H1 (cell line): ENCODE measurements around the gene BBX. TPM values are rescaled to one million over a fixed set of nuclear protein-coding genes. Genes with fewer than 3 reads are reported as not detected.
A peak's percentile ranks its signal among the peaks of the same experiment; 100 is the strongest.

Source experiments
- CTCF ChIA-PET: fragments of 300-600 bp; sonication (Branson Sonifier 250); formaldehyde crosslinking; loops from one replicate; lab custom pipeline; 2021; ENCODE audit not compliant: partially characterized antibody; lab: Charles Lee
- POLR2A ChIA-PET: fragments of 300-600 bp; sonication (Branson Sonifier 250); formaldehyde crosslinking; loops from one replicate; lab custom pipeline; 2021; ENCODE audit warnings: inconsistent platforms; ENCODE audit not compliant: partially characterized antibody; lab: Charles Lee
- DNase-seq, 2 experiments: peaks; one replicate each; pipeline versions ENCODE4 v3.0.0 to v3.0.0-alpha.2; 2010 to 2022; ENCODE audit warnings: low spot score in 2 of 2, low read depth in 1 of 2, mixed read lengths in 1 of 2
- FAIRE-seq: peaks from 2 replicates; lab custom pipeline; 2011; peaks lifted over from hg19 to GRCh38; lab: Jason Lieb, UNC
- H2AFZ ChIP-seq: 2 replicates; pipeline ENCODE4 v1.8.1; 2012; ENCODE audit warnings: low read length, inconsistent platforms
- H2AK5ac ChIP-seq: 2 replicates; pipeline ENCODE4 v1.6.1; 2013; ENCODE audit warnings: low read depth, low read length
- H2BK120ac ChIP-seq: replicated peaks from 2 replicates; pipeline ENCODE3; 2013; ENCODE audit warnings: low read depth, low read length, inconsistent platforms
- H2BK12ac ChIP-seq: 2 replicates; pipeline ENCODE4 v1.6.1; 2013; ENCODE audit warnings: low read depth, low read length
- H2BK15ac ChIP-seq: 2 replicates; pipeline ENCODE4 v1.6.1; 2013; ENCODE audit warnings: low read length
- H2BK20ac ChIP-seq: 2 replicates; pipeline ENCODE4 v1.6.1; 2013; ENCODE audit warnings: low read length
- H2BK5ac ChIP-seq: 2 replicates; pipeline ENCODE4 v1.6.1; 2013; ENCODE audit warnings: low read depth, low read length
- H3K14ac ChIP-seq: 2 replicates; pipeline ENCODE4 v1.6.1; 2013; ENCODE audit warnings: inconsistent platforms; ENCODE audit not compliant: insufficient read length
- H3K18ac ChIP-seq: 2 replicates; pipeline ENCODE4 v1.6.1; 2013; ENCODE audit warnings: low read length; ENCODE audit errors: extremely low read depth
- H3K23ac ChIP-seq: 2 replicates; pipeline ENCODE4 v1.6.1; 2013; ENCODE audit warnings: inconsistent platforms; ENCODE audit not compliant: insufficient read length
- H3K23me2 ChIP-seq: 2 replicates; pipeline ENCODE4 v1.6.1; 2013; ENCODE audit warnings: low read depth, low read length
- H3K27ac ChIP-seq: 2 replicates; pipeline ENCODE4 v1.6.1; 2011; ENCODE audit warnings: low read depth, low read length, inconsistent platforms
- H3K27me3 ChIP-seq, 4 experiments: replicated peaks in 1 of 4; 1 replicate in 1 of 4; 2 replicates in 3 of 4; pipeline versions ENCODE4 v1.6.1 to v1.8.1; 2011 to 2013; ENCODE audit warnings: low read length in 3 of 4, mild to moderate bottlenecking in 3 of 4, inconsistent platforms in 2 of 4, mixed read lengths in 2 of 4, moderate library complexity in 1 of 4; ENCODE audit not compliant: control insufficient read depth in 3 of 4, insufficient read depth in 3 of 4; ENCODE audit errors: extremely low read depth in 1 of 4
- H3K36me3 ChIP-seq, 4 experiments: 2 replicates each; pipeline versions ENCODE4 v1.6.1 to v1.8.1; 2011 to 2013; ENCODE audit warnings: mild to moderate bottlenecking in 4 of 4, low read length in 3 of 4, moderate library complexity in 2 of 4, control low read depth in 1 of 4, inconsistent platforms in 1 of 4; ENCODE audit not compliant: insufficient read depth in 4 of 4, control insufficient read depth in 2 of 4
- H3K4ac ChIP-seq: replicated peaks from 2 replicates; pipeline ENCODE3; 2013; ENCODE audit warnings: low read length, low read depth, mixed read lengths, inconsistent platforms; ENCODE audit not compliant: insufficient read length
- H3K4me1 ChIP-seq, 4 experiments: replicated peaks in 1 of 4; 1 replicate in 1 of 4; 2 replicates in 3 of 4; pipeline versions ENCODE4 v1.6.1 to v1.8.1; 2011 to 2013; ENCODE audit warnings: low read length in 3 of 4, inconsistent platforms in 2 of 4, mixed read lengths in 1 of 4; ENCODE audit not compliant: insufficient read depth in 4 of 4, control insufficient read depth in 3 of 4
- H3K4me2 ChIP-seq, 2 experiments: 2 replicates each; pipeline versions ENCODE4 v1.6.1 to v1.8.1; 2011 to 2013; ENCODE audit warnings: low read depth in 2 of 2, low read length in 2 of 2, control low read depth in 1 of 2, inconsistent platforms in 1 of 2, mild to moderate bottlenecking in 1 of 2; ENCODE audit not compliant: insufficient read depth in 1 of 2
- H3K4me3 ChIP-seq, 4 experiments: fragments of 200-600, 300-600 bp in 1 of 4; sonication (generic), shearing (Covaris generic), sonication (Bioruptor Twin) in 1 of 4; 2 replicates each; pipeline versions ENCODE4 v1.5.1 to v1.8.1; 2011 to 2016; ENCODE audit warnings: low read length in 4 of 4, low read depth in 3 of 4, control low read depth in 2 of 4, inconsistent platforms in 2 of 4, mild to moderate bottlenecking in 2 of 4, mixed read lengths in 1 of 4, moderate library complexity in 1 of 4; ENCODE audit not compliant: insufficient read depth in 2 of 4; ENCODE audit errors: extremely low read depth in 1 of 4
- H3K56ac ChIP-seq: replicated peaks from 2 replicates; pipeline ENCODE3; 2013; ENCODE audit warnings: low read depth, mild to moderate bottlenecking, mixed read lengths, low read length, inconsistent platforms; ENCODE audit not compliant: insufficient read length
- H3K79me1 ChIP-seq: 2 replicates; pipeline ENCODE4 v1.6.1; 2013; ENCODE audit warnings: low read depth, low read length, control low read depth
- H3K79me2 ChIP-seq, 2 experiments: 2 replicates each; pipeline versions ENCODE4 v1.6.1 to v1.8.1; 2012 to 2013; ENCODE audit warnings: low read length in 2 of 2, mild to moderate bottlenecking in 2 of 2, inconsistent platforms in 1 of 2; ENCODE audit not compliant: insufficient read depth in 2 of 2, control insufficient read depth in 1 of 2
- H3K9ac ChIP-seq, 4 experiments: replicated peaks in 1 of 4; 1 replicate in 1 of 4; 2 replicates in 3 of 4; pipeline versions ENCODE4 v1.6.1 to v1.8.1; 2011 to 2013; ENCODE audit warnings: low read depth in 3 of 4, low read length in 3 of 4, control low read depth in 2 of 4, mild to moderate bottlenecking in 2 of 4, moderate library complexity in 2 of 4, inconsistent platforms in 1 of 4; ENCODE audit errors: extremely low read depth in 1 of 4
- H3K9me3 ChIP-seq, 2 experiments: 2 replicates each; pipeline versions ENCODE4 v1.6.1 to v1.8.1; 2012 to 2013; ENCODE audit warnings: mild to moderate bottlenecking in 2 of 2, moderate library complexity in 2 of 2, control low read depth in 1 of 2, inconsistent platforms in 1 of 2, low read depth in 1 of 2, low read length in 1 of 2, mixed read lengths in 1 of 2; ENCODE audit not compliant: insufficient read depth in 2 of 2
- H4K20me1 ChIP-seq, 2 experiments: replicated peaks in 1 of 2; 2 replicates each; pipeline versions ENCODE3 to v1.8.1; 2011 to 2013; ENCODE audit warnings: inconsistent platforms in 2 of 2, low read length in 2 of 2, mild to moderate bottlenecking in 1 of 2; ENCODE audit not compliant: insufficient read depth in 2 of 2, control insufficient read depth in 1 of 2
- H4K5ac ChIP-seq: 2 replicates; pipeline ENCODE4 v1.6.1; 2013; ENCODE audit warnings: low read length, low read depth, mixed read lengths, inconsistent platforms; ENCODE audit not compliant: insufficient read length
- H4K8ac ChIP-seq: 2 replicates; pipeline ENCODE4 v1.8.0; 2013; ENCODE audit warnings: mild to moderate bottlenecking, moderate library complexity, low read length, inconsistent platforms; ENCODE audit not compliant: insufficient read depth; ENCODE audit errors: extremely low read depth
- H4K91ac ChIP-seq: replicated peaks from 2 replicates; pipeline ENCODE3; 2013; ENCODE audit warnings: low read length, mixed read lengths, inconsistent platforms; ENCODE audit not compliant: insufficient read length
- KDM4A ChIP-seq: IDR thresholded peaks from one replicate; pipeline ENCODE4 v1.7.1; 2012; ENCODE audit warnings: low read depth, mild to moderate bottlenecking, moderate library complexity, low read length, inconsistent platforms; ENCODE audit not compliant: severe bottlenecking
- RAD21 ChIP-seq, 2 experiments: IDR thresholded peaks in 1 of 2; conservative IDR thresholded peaks in 1 of 2; 2 replicates each; pipeline ENCODE4 v1.6.1; 2011; ENCODE audit warnings: low read depth in 2 of 2, low read length in 2 of 2, improper control_type of control experiment in 1 of 2, inconsistent platforms in 1 of 2, mild to moderate bottlenecking in 1 of 2, moderate library complexity in 1 of 2
- WGBS, 2 experiments: shearing (Covaris generic) in 1 of 2; methylation state at CpG; one replicate each; pipeline versions ENCODE4 v1.1.6 to v1.1.7; 2013 to 2015; ENCODE audit warnings: low lambda C conversion rate in 2 of 2, mixed read lengths in 2 of 2, inconsistent platforms in 1 of 2, low coverage in 1 of 2, missing lambda C conversion rate in 1 of 2; ENCODE audit not compliant: insufficient replicate concordance in 2 of 2, insufficient coverage in 1 of 2, insufficient read length in 1 of 2; ENCODE audit errors: extremely low coverage in 1 of 2, missing lambda C conversion rate in 1 of 2; 5-methylcytosine and 5-hydroxymethylcytosine counted together
- polyA plus RNA-seq, 7 experiments: library from polyadenylated mRNA; depleted of rRNA in 3 of 7; stranded (reverse) in 5 of 7; unstranded in 2 of 7; fragments of >200 nt in 5 of 7; fragments of 200-250 nt in 2 of 7; gene quantifications; 1 replicate in 5 of 7; 2 replicates in 1 of 7; 4 replicates in 1 of 7; pipeline versions ENCODE4 v1.2.1 to v1.2.3, GENCODE V29; 2011 to 2013; ENCODE audit warnings: missing spikeins in 2 of 7, mixed read lengths in 2 of 7
- total RNA-seq: library from RNA; stranded (reverse); fragmentation: NEBNext Ultra II Directional; extraction: Animal tissue kit (Norgen Biotek cat#: 25700); gene quantifications from 2 replicates; pipeline ENCODE4 v1.2.1, GENCODE V29; 2021

The BBX gene
- total and polyA plus RNA-seq, 2 of the 8 experiments (the other 6 are each of a cell fraction or from before 2014, with no cell fraction given), result 11.0 to 42.5 TPM

DNA sequence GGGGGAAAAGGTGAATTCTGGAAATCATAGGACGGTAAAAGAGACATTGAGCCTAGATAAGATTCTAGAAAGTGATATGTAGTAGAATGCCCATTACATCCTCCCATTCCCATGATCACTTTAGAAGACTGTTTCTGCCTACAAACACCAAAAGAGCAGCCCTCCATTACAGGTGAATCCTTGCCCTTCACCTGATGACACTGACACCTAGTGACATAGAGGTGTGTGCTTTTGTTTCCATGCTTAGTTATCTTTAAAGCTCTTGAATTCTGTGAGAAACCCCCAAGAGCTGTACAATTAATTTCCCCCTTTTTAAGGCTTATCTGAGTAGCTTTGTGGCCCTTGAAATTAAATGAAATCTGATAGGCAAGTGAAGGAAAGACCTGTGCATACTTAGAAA lies 8.3 kb upstream of the BBX start:
- no peak overlapping the region for H3K23ac ChIP-seq
- no peak overlapping the region for H2BK15ac ChIP-seq
- CTCF ChIA-PET, result interaction anchor here (0.6 to 5.2 kb wide), 5 partner anchors 10 to 233 kb away, joined by 3 to 28 read pairs (median 3); no protein-coding TSS in a partner anchor
- H4K8ac ChIP-seq, result no peak overlapping the region
- H3K36me3 ChIP-seq, result no peaks in the 10 kb centered on the region
- H3K79me2 ChIP-seq, result no peaks in the 10 kb centered on the region
- H3K56ac ChIP-seq, result no peak overlapping the region
- TF ChIP-seq RAD21 (IDR thresholded peaks at IDR 0.05 in 1 of 2, conservative IDR thresholded peaks at IDR 0.05 in 1 of 2; ENCODE audit: low read depth in 2 of 2, low read length in 2 of 2) (0 out of 4 replicates have a peak, but pooled peaks have one; percentile 5 to 10), KDM4A (no peak)
- POLR2A ChIA-PET, result no interaction called here
- H4K91ac ChIP-seq, result no peak overlapping the region
- H4K20me1 ChIP-seq, result no peaks in the 10 kb centered on the region
- H3K4ac ChIP-seq, result no peak overlapping the region
- no peaks in the 10 kb centered on the region for H3K23me2 ChIP-seq
- no peaks in the 10 kb centered on the region for H3K27me3 ChIP-seq
- 71% methylated on average over 1 of the region's 1 CpG; no CpG with 5 or more reads in 1 of the 2 experiments for WGBS, 2 experiments
- no peak overlapping the region for H3K27ac ChIP-seq
- no peak overlapping the region for H2BK12ac ChIP-seq
- H2BK5ac ChIP-seq, result no peak overlapping the region
- FAIRE-seq (no peak), DNase-seq (no peak)
- no peak overlapping the region for H2AK5ac ChIP-seq
- no peak overlapping the region for H3K14ac ChIP-seq
- no peak overlapping the region for H3K4me3 ChIP-seq
- no peaks in the 10 kb centered on the region for H3K9me3 ChIP-seq
- no peak overlapping the region for H2BK20ac ChIP-seq
- no peak overlapping the region for H3K18ac ChIP-seq
- H3K9ac ChIP-seq, result no peak overlapping the region
- no peak overlapping the region for H4K5ac ChIP-seq
- H2AFZ ChIP-seq, result no peak overlapping the region
- H3K4me1 ChIP-seq, result no peaks in the 10 kb centered on the region
- no peak overlapping the region for H3K4me2 ChIP-seq
- H3K79me1 ChIP-seq, result no peaks in the 10 kb centered on the region
- no peak overlapping the region for H2BK120ac ChIP-seq
